Occipital lobe (tissue), 1 donor: ENCODE results near the gene NPY4R2. TPM values are rescaled to one million over a fixed set of nuclear protein-coding genes. Genes with fewer than 3 reads are reported as not detected.

ENCODE experiments used
- total RNA-seq: library from RNA; depleted of rRNA; stranded (reverse); fragments of >200 nt; gene quantifications from one replicate; pipeline ENCODE4 v1.2.3, GENCODE V29; 2014

The NPY4R2 gene
- total RNA-seq, 1 donor from 2014 or later = 0.31 TPM

Other genes starting within 250 kb of the NPY4R2 start
- not detected for gene SYT15B, start 155.1 kb upstream of the NPY4R2 start, total RNA-seq
- not detected for gene FAM25C, start 81.1 kb downstream of the NPY4R2 start, total RNA-seq